AG09319 (cell line): ENCODE data around the gene MYO5B.

Source experiments
- DNase-seq: peaks from one replicate; pipeline ENCODE4 v3.0.0-alpha.2; 2010; ENCODE audit warnings: low read depth; ENCODE audit errors: extremely low read depth
- TF ChIP-seq, protein P1 (sequence below): IDR thresholded peaks from 2 replicates; pipeline ENCODE4 v1.5.1; 2011; ENCODE audit warnings: low read depth, mild to moderate bottlenecking, inconsistent platforms, low read length, moderate library complexity

The MYO5B gene

DNA sequence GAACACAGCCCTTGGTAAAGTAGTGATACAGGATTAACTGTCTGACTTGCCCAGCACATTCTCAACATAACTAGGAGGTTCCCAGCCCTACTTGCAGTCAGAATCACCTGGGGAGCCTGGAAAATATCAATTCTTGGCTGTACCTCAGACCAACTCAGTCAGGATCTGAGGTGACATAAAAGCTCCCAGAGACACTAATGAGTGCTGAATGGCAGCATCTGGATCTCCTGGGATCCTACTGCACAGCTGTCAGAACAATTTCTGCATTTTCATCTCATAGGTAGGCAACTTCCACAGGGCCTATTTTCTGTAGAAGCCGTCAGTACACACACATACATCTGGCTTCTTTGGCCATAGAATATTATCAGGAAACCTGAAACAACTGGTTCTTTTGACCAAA lies 138.8 kb downstream of the MYO5B start:
- TF ChIP-seq, protein P1, sequence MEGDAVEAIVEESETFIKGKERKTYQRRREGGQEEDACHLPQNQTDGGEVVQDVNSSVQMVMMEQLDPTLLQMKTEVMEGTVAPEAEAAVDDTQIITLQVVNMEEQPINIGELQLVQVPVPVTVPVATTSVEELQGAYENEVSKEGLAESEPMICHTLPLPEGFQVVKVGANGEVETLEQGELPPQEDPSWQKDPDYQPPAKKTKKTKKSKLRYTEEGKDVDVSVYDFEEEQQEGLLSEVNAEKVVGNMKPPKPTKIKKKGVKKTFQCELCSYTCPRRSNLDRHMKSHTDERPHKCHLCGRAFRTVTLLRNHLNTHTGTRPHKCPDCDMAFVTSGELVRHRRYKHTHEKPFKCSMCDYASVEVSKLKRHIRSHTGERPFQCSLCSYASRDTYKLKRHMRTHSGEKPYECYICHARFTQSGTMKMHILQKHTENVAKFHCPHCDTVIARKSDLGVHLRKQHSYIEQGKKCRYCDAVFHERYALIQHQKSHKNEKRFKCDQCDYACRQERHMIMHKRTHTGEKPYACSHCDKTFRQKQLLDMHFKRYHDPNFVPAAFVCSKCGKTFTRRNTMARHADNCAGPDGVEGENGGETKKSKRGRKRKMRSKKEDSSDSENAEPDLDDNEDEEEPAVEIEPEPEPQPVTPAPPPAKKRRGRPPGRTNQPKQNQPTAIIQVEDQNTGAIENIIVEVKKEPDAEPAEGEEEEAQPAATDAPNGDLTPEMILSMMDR: no peak
- no peak for DNase-seq

DNA sequence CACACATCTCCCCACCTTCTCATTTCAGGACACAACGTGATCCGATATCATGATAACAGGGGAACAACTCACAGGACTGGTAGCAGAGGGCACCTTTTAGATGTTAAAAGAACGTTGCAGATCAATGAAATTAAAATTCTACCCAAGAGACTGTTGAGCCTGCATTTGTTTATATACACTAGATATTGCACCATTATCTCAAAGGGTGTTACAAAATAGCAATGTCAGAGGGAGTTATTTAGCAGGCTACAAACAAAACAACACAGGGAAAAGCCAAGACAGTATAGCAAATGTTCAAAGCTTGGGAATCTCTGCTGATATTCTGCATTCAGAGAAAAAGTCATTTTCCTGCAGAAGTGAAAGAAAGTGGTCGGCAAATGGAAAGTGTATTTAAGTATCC lies 139.5 kb downstream of the MYO5B start:
- TF ChIP-seq, protein P1: no peak

DNA sequence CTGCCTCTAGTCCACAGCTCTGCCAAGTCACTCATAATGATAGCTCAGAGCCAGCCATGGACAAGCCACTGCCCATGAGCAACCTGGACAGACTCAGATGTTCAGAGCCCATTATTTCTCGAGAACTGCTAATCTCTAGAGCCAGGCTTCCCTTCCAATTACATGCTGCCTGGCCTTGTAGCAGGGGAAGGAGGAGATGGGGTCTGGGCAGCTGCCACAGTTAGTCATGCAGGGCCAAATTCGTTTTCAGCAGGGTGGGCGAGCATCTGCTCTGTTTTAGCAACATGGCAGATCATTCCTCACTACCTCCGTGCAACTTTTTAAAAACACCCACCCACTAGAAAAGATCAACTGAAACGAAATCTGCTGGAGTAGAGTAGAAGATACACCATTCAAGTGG lies 141.8 kb downstream of the MYO5B start:
- TF ChIP-seq, protein P1: no peak
- DNase-seq: no peak

More for the DNA sequence above, 139.5 kb downstream of the MYO5B start:
- DNase-seq: no peak

DNA sequence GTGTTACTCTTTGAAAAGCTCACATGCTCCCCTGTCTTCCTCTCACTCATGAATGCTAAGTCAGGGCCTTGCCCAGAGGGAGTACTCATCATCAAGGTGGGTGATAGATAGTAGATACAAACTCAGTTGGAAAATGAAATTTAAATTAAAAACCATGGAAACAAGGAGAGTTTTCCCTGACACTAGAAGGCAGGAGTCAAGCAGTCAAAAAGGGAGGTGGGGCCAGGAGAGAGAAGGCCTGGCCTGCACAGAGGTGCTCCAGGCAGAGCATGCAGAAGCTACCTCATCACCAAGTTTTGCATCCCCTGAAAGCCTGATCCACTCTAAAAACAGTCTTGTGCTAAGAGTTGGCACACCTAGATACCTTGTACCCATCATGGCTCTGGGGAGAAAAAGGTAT lies 143.7 kb downstream of the MYO5B start:
- TF ChIP-seq, protein P1: peak; percentile 10
- DNase-seq: no peak

DNA sequence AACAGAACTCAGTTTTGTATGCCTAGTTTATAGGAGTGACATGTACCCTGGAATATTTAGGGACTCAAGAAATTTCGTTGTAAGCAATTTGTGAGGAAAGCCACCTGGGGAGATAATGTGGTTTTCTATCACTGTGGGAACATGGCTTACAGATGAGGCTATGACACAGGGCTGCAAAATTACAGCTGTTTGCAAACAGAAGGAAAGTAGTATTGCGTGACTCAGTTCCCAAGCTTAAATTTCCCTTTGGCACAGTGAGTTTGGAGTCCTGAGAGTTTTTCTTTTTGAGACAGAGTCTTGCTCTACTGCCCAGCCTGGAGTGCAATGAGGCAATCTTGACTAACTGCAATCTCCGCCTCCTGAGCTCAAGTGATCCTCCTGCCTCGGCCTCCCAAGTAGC lies 149.8 kb downstream of the MYO5B start:
- TF ChIP-seq, protein P1: no peak

DNA sequence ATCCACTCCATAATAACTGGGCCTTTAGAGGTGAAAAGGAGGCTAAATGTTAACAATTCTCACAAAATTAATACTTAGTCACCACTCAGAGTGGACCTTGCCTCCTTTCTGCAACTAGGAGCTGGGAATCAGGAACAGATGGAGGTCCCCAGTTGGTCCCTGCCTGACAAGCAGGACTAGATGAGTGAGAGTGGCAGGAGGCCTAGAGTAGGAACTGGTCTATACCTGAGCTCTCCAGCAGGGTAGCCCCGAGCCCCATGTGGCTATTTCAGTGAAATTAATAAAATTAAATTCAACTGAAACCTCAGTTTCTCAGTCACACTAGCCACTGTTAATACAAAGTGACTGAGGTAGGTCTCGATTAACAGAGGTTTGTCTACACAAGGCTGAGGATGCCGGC lies 150.5 kb downstream of the MYO5B start:
- DNase-seq: no peak
- TF ChIP-seq, protein P1: no peak

More for the DNA sequence above, 149.8 kb downstream of the MYO5B start:
- DNase-seq: no peak

- TF ChIP-seq, protein P1: no peak
- DNase-seq: no peak
These were observed 152.3 kb downstream of the MYO5B start for GRCh38 chr18:50042611-50043010.

DNA sequence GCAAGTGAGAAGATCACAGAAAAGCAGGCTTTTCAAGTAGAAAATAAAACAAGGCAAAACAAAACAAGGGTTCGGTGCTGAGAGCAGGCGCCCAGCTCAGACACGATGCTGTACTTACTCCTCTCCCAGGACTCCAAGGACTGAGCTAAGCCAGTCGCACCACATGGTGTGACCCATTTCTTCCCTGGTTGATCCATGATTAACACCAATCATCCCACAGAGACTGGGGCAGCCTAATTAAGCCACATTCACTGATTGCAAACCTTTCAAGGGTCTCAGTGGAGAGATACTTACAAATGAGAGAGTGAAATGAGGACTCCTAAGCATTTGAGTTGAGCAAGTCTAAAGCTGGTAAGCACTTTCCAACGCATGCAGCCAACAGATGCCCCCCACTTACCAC lies 155.2 kb downstream of the MYO5B start:
- no peak for DNase-seq
- TF ChIP-seq, protein P1: no peak
